WTC11 (cell line): ENCODE measurements around the gene RAB22A. TPM values are rescaled to one million over a fixed set of nuclear protein-coding genes. Genes with fewer than 3 reads are reported as not detected.

Experiments
- ATAC-seq: fragments of 200-7000 bp; cut with Tn5 transposase; 2 replicates; pipeline ENCODE4 v1.10.0; 2021; ENCODE audit warnings: mild to moderate bottlenecking, moderate library complexity
- CTCF ChIA-PET: fragments of 300-600 bp; sonication (Branson Sonifier 250); formaldehyde crosslinking; loops from one replicate; lab custom pipeline; 2021; ENCODE audit warnings: antibody characterized with exemption; lab: Charles Lee
- POLR2A ChIA-PET: fragments of 350-600 bp; sonication (Branson Sonifier 250); formaldehyde crosslinking; loops from one replicate; lab custom pipeline; 2021; ENCODE audit warnings: antibody characterized with exemption; lab: Charles Lee
- DNase-seq: peaks from one replicate; pipeline ENCODE4 v3.0.0; 2021; ENCODE audit warnings: low spot score
- H3K27ac Mint-ChIP-seq: 2 replicates; pipeline ENCODE4 v1.8.0; 2021; ENCODE audit warnings: mixed read lengths
- H3K27me3 Mint-ChIP-seq: 2 replicates; pipeline ENCODE4 v1.8.0; 2021; ENCODE audit warnings: low read depth, mild to moderate bottlenecking, moderate library complexity, mixed read lengths
- H3K36me3 Mint-ChIP-seq: 2 replicates; pipeline ENCODE4 v1.8.0; 2021; ENCODE audit warnings: mixed read lengths
- H3K4me1 Mint-ChIP-seq: 2 replicates; pipeline ENCODE4 v1.8.0; 2022; ENCODE audit warnings: mixed read lengths
- H3K4me3 Mint-ChIP-seq: 2 replicates; pipeline ENCODE4 v1.8.0; 2021; ENCODE audit warnings: mild to moderate bottlenecking, moderate library complexity, mixed read lengths
- H3K9me3 Mint-ChIP-seq: 2 replicates; pipeline ENCODE4 v1.8.0; 2021; ENCODE audit warnings: mixed read lengths
- CREM ChIP-seq: sonication (generic); formaldehyde crosslinking; IDR thresholded peaks from 2 replicates; pipeline ENCODE4 v1.8.1; 2022; ENCODE audit warnings: mild to moderate bottlenecking, missing genetic modification reagents, moderate library complexity
- E2F1 ChIP-seq: sonication (generic); formaldehyde crosslinking; IDR thresholded peaks from 2 replicates; pipeline ENCODE4 v1.8.0; 2022; ENCODE audit warnings: mild to moderate bottlenecking, missing genetic modification reagents
- E2F4 ChIP-seq: sonication (generic); formaldehyde crosslinking; IDR thresholded peaks from 2 replicates; pipeline ENCODE4 v1.8.1; 2022; ENCODE audit warnings: low read depth, mild to moderate bottlenecking, moderate library complexity, missing genetic modification reagents, borderline replicate concordance
- E2F5 ChIP-seq: sonication (generic); formaldehyde crosslinking; IDR thresholded peaks from 2 replicates; pipeline ENCODE4 v1.8.1; 2022; ENCODE audit warnings: mild to moderate bottlenecking, moderate library complexity, missing genetic modification reagents
- EMX1 ChIP-seq: fragments of 250-450 bp; sonication (Bioruptor Pico); IDR thresholded peaks from 2 replicates; pipeline ENCODE4 v1.8.0; 2021; ENCODE audit warnings: mild to moderate bottlenecking
- ETV6 ChIP-seq: sonication (generic); formaldehyde crosslinking; IDR thresholded peaks from 2 replicates; pipeline ENCODE4 v1.8.1; 2022; ENCODE audit warnings: mild to moderate bottlenecking, missing genetic modification reagents
- FOXK1 ChIP-seq: sonication (generic); formaldehyde crosslinking; IDR thresholded peaks from 2 replicates; pipeline ENCODE4 v1.8.0; 2022; ENCODE audit warnings: mild to moderate bottlenecking, moderate library complexity, missing genetic modification reagents
- GABPB1 ChIP-seq: sonication (generic); formaldehyde crosslinking; IDR thresholded peaks from 2 replicates; pipeline ENCODE4 v1.8.1; 2023; ENCODE audit warnings: mild to moderate bottlenecking, missing genetic modification reagents
- KAT7 ChIP-seq: sonication (generic); formaldehyde crosslinking; IDR thresholded peaks from 2 replicates; pipeline ENCODE4 v1.8.1; 2023; ENCODE audit warnings: missing genetic modification reagents, mild to moderate bottlenecking, borderline replicate concordance
- MAX ChIP-seq: sonication (generic); formaldehyde crosslinking; IDR thresholded peaks from 2 replicates; pipeline ENCODE4 v1.8.0; 2022; ENCODE audit warnings: mild to moderate bottlenecking, missing genetic modification reagents
- NFYB ChIP-seq: sonication (generic); formaldehyde crosslinking; conservative IDR thresholded peaks from 2 replicates; pipeline ENCODE4 v1.8.0; 2022; ENCODE audit warnings: low read depth, missing genetic modification reagents
- RELA ChIP-seq: sonication (generic); formaldehyde crosslinking; IDR thresholded peaks from 2 replicates; pipeline ENCODE4 v1.8.1; 2022; ENCODE audit warnings: missing genetic modification reagents, mild to moderate bottlenecking, borderline replicate concordance
- SOX15 ChIP-seq: fragments of 250-450 bp; sonication (Bioruptor Pico); IDR thresholded peaks from 2 replicates; pipeline ENCODE4 v1.9.0; 2021; ENCODE audit warnings: mild to moderate bottlenecking
- SP1 ChIP-seq: sonication (generic); formaldehyde crosslinking; conservative IDR thresholded peaks from 2 replicates; pipeline ENCODE4 v1.8.1; 2022; ENCODE audit warnings: missing genetic modification reagents
- TP53 ChIP-seq: sonication (generic); formaldehyde crosslinking; IDR thresholded peaks from 2 replicates; pipeline ENCODE4 v1.8.1; 2023; ENCODE audit warnings: mild to moderate bottlenecking, missing genetic modification reagents
- ZNF138 ChIP-seq: sonication (generic); formaldehyde crosslinking; conservative IDR thresholded peaks from 2 replicates; pipeline ENCODE4 v1.8.1; 2022; ENCODE audit warnings: mild to moderate bottlenecking, moderate library complexity, missing genetic modification reagents
- ZNF263 ChIP-seq: sonication (generic); formaldehyde crosslinking; IDR thresholded peaks from 2 replicates; pipeline ENCODE4 v1.8.1; 2022; ENCODE audit warnings: low read depth, mild to moderate bottlenecking, moderate library complexity, missing genetic modification reagents
- total RNA-seq: library from RNA; stranded (reverse); gene quantifications from 3 replicates; pipeline ENCODE4 v1.2.3, GENCODE V29; 2021
- TF ChIP-seq, protein P1 (sequence below): sonication (generic); formaldehyde crosslinking; IDR thresholded peaks from 2 replicates; pipeline ENCODE4 v1.8.0; 2022; ENCODE audit warnings: mild to moderate bottlenecking, missing genetic modification reagents
- TF ChIP-seq, protein P2 (sequence below): sonication (generic); formaldehyde crosslinking; IDR thresholded peaks from 2 replicates; pipeline ENCODE4 v1.8.0; 2022; ENCODE audit warnings: mild to moderate bottlenecking, missing genetic modification reagents
- TF ChIP-seq, protein P3 (sequence below): sonication (generic); formaldehyde crosslinking; IDR thresholded peaks from 2 replicates; pipeline ENCODE4 v1.8.1; 2022; ENCODE audit warnings: missing genetic modification reagents, borderline replicate concordance
- TF ChIP-seq, protein P4 (sequence below): fragments of 250-450 bp; sonication (Bioruptor Pico); IDR thresholded peaks from 2 replicates; pipeline ENCODE4 v1.9.0; 2021; ENCODE audit warnings: mild to moderate bottlenecking
- TF ChIP-seq, protein P5 (sequence below): fragments of 250-450 bp; sonication (Bioruptor Pico); IDR thresholded peaks from 2 replicates; pipeline ENCODE4 v1.8.0; 2021; ENCODE audit warnings: mild to moderate bottlenecking

The RAB22A gene
- total RNA-seq, 1 experiment from 2014 or later = 6.0 TPM

GRCh38 chr20:58388882-58389323 lies 79.4 kb downstream of the RAB22A start, which contains the start of gene VAPB:
Gene VAPB, plus strand, starts transcription at chr20:58389229. Its CDS starts 231 bp downstream, at chr20:58389460.
- POLR2A ChIA-PET = interaction anchor here (0.5 to 1.5 kb wide), 17 partner anchors 11 to 451 kb away, joined by 3 to 9 read pairs (median 4); partner anchors contain the start of gene ANKRD60
- DNase-seq (peak; percentile 95), ATAC-seq (peak; percentile 98)
- H3K4me1 Mint-ChIP-seq = peaks cover 25% of the 10 kb centered on the region
- CTCF ChIA-PET = interaction anchor here (0.8 to 1.6 kb wide), 7 partner anchors 13 to 409 kb away, joined by 3 to 8 read pairs (median 4); no protein-coding TSS in a partner anchor
- no peaks in the 10 kb centered on the region for H3K9me3 Mint-ChIP-seq
- peaks cover 15% of the 10 kb centered on the region for H3K36me3 Mint-ChIP-seq
- peak within 1 kb of the TSS; percentile 93 for H3K27ac Mint-ChIP-seq
- TF ChIP-seq, protein P1, sequence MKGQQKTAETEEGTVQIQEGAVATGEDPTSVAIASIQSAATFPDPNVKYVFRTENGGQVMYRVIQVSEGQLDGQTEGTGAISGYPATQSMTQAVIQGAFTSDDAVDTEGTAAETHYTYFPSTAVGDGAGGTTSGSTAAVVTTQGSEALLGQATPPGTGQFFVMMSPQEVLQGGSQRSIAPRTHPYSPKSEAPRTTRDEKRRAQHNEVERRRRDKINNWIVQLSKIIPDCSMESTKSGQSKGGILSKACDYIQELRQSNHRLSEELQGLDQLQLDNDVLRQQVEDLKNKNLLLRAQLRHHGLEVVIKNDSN (CRISPR knock-in tag) = no peak
- TF ChIP-seq MAX (CRISPR knock-in tag) (peak; percentile 40; the same call in 1 of the 2 replicates), SP1 (CRISPR knock-in tag) (peak; percentile 84), FOXK1 (CRISPR knock-in tag) (peak; percentile 96), SOX15 (CRISPR knock-in tag) (no peak), EMX1 (CRISPR knock-in tag) (no peak), E2F5 (CRISPR knock-in tag) (peak; percentile 97), E2F4 (peak; percentile 49; the same call in 1 of the 2 replicates), GABPB1 (CRISPR knock-in tag) (peak; percentile 61; the same call in 1 of the 2 replicates), ETV6 (CRISPR knock-in tag) (0 out of 2 replicates have a peak, but pooled peaks have one; percentile 39), CREM (CRISPR knock-in tag) (0 out of 2 replicates have a peak, but pooled peaks have one; percentile 10)
- TF ChIP-seq, protein P2, sequence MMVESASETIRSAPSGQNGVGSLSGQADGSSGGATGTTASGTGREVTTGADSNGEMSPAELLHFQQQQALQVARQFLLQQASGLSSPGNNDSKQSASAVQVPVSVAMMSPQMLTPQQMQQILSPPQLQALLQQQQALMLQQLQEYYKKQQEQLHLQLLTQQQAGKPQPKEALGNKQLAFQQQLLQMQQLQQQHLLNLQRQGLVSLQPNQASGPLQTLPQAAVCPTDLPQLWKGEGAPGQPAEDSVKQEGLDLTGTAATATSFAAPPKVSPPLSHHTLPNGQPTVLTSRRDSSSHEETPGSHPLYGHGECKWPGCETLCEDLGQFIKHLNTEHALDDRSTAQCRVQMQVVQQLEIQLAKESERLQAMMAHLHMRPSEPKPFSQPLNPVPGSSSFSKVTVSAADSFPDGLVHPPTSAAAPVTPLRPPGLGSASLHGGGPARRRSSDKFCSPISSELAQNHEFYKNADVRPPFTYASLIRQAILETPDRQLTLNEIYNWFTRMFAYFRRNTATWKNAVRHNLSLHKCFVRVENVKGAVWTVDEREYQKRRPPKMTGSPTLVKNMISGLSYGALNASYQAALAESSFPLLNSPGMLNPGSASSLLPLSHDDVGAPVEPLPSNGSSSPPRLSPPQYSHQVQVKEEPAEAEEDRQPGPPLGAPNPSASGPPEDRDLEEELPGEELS (CRISPR knock-in tag) = peak; percentile 89
- TF ChIP-seq, protein P3, sequence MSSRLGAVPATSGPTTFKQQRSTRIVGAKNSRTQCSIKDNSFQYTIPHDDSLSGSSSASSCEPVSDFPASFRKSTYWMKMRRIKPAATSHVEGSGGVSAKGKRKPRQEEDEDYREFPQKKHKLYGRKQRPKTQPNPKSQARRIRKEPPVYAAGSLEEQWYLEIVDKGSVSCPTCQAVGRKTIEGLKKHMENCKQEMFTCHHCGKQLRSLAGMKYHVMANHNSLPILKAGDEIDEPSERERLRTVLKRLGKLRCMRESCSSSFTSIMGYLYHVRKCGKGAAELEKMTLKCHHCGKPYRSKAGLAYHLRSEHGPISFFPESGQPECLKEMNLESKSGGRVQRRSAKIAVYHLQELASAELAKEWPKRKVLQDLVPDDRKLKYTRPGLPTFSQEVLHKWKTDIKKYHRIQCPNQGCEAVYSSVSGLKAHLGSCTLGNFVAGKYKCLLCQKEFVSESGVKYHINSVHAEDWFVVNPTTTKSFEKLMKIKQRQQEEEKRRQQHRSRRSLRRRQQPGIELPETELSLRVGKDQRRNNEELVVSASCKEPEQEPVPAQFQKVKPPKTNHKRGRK (CRISPR knock-in tag) = no peak
- no peaks in the 10 kb centered on the region; the same call in 1 of the 2 replicates for H3K27me3 Mint-ChIP-seq
- peak within 1 kb of the TSS; percentile 82 for H3K4me3 Mint-ChIP-seq

- POLR2A ChIA-PET = interaction anchor here (0.5 to 1.5 kb wide), 10 partner anchors 10 to 362 kb away, joined by 3 to 9 read pairs (median 3); partner anchors contain the start of gene ANKRD60
- Mint-ChIP-seq H3K9me3 (no peaks in the 10 kb centered on the region), H3K27me3 (no peaks in the 10 kb centered on the region; the same call in 1 of the 2 replicates), H3K4me1 (peaks cover 28% of the 10 kb centered on the region), H3K36me3 (peaks cover 15% of the 10 kb centered on the region), H3K27ac (peak overlapping the region; percentile 93), H3K4me3 (peak overlapping the region; percentile 82)
- ATAC-seq = peak; percentile 26
- DNase-seq = peak; percentile 50
- CTCF ChIA-PET = interaction anchor here (0.6 to 1.6 kb wide), 8 partner anchors 13 to 408 kb away, joined by 3 to 8 read pairs (median 4); no protein-coding TSS in a partner anchor
- no peak for TF ChIP-seq RELA
- TF ChIP-seq ZNF138 (CRISPR knock-in tag) = no peak
- TF ChIP-seq FOXK1 (CRISPR knock-in tag) = no peak
- TF ChIP-seq CREM (CRISPR knock-in tag) = 0 out of 2 replicates have a peak, but pooled peaks have one; percentile 10
- TF ChIP-seq, protein P4, sequence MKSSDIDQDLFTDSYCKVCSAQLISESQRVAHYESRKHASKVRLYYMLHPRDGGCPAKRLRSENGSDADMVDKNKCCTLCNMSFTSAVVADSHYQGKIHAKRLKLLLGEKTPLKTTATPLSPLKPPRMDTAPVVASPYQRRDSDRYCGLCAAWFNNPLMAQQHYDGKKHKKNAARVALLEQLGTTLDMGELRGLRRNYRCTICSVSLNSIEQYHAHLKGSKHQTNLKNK = no peak
- TF ChIP-seq TP53 (CRISPR knock-in tag) = no peak
- no peak for TF ChIP-seq E2F1 (CRISPR knock-in tag)
- 0 out of 2 replicates have a peak, but pooled peaks have one; percentile 58 for TF ChIP-seq KAT7 (CRISPR knock-in tag)
- TF ChIP-seq, protein P5, sequence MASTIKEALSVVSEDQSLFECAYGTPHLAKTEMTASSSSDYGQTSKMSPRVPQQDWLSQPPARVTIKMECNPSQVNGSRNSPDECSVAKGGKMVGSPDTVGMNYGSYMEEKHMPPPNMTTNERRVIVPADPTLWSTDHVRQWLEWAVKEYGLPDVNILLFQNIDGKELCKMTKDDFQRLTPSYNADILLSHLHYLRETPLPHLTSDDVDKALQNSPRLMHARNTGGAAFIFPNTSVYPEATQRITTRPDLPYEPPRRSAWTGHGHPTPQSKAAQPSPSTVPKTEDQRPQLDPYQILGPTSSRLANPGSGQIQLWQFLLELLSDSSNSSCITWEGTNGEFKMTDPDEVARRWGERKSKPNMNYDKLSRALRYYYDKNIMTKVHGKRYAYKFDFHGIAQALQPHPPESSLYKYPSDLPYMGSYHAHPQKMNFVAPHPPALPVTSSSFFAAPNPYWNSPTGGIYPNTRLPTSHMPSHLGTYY = no peak
- TF ChIP-seq ZNF263 (CRISPR knock-in tag) = 0 out of 2 replicates have a peak, but pooled peaks have one; percentile 28
- TF ChIP-seq NFYB (CRISPR knock-in tag) = no peak
Observed at GRCh38 chr20:58389324-58389967, 79.9 kb downstream of the RAB22A start.
